Upper lobe of left lung (tissue), 4 donors: ENCODE data around the gene DHX29.

Source experiments
- CTCF ChIP-seq, 6 experiments: fragments of 450-650 bp in 4 of 6; fragments of 200-600 bp in 2 of 6; sonication (generic) in 2 of 6; IDR thresholded peaks; one replicate each; pipeline ENCODE4 v1.5.1; 2016 to 2019; ENCODE audit warnings: antibody characterized with exemption in 6 of 6
- POLR2A ChIP-seq, 4 donors: fragments of 450-650 bp; IDR thresholded peaks; one replicate each; pipeline ENCODE4 v1.5.1; 2016 to 2017; ENCODE audit warnings: antibody characterized with exemption in 4 of 4, mild to moderate bottlenecking in 2 of 4

GRCh38 chr5:55324006-55324405, 16.5 kb upstream of the DHX29 start:
- TF ChIP-seq CTCF (IDR thresholded peaks at IDR 0.05) (no peak), POLR2A (IDR thresholded peaks at IDR 0.05) (no peak)
